Occipital lobe (tissue), 2 donors: ENCODE measurements around the gene CRTAC1. TPM values are rescaled to one million over a fixed set of nuclear protein-coding genes. Genes with fewer than 3 reads are reported as not detected.

Source experiments
- DNase-seq: peaks from one replicate; lab custom pipeline; 2025; lab: John Stamatoyannopoulos, UW
- total RNA-seq: library from RNA; depleted of rRNA; stranded (reverse); fragments of >200 nt; gene quantifications from one replicate; pipeline ENCODE4 v1.2.3, GENCODE V29; 2014

The CRTAC1 gene
- total RNA-seq, 1 donor from 2014 or later, result 11.2 TPM

- DNase-seq, result no peak
Measured at GRCh38 chr10:98029149-98030092, 1.0 kb downstream of the CRTAC1 start.

- peak; percentile 39 for DNase-seq
Measured at GRCh38 chr10:98028168-98028770, 2.2 kb downstream of the CRTAC1 start.

- DNase-seq, result no peak
Measured at GRCh38 chr10:98023024-98023423, 7.4 kb downstream of the CRTAC1 start.

- no peak for DNase-seq
Measured at GRCh38 chr10:98020784-98021183, 9.6 kb downstream of the CRTAC1 start.

GRCh38 chr10:98020254-98020653 is 10.2 kb downstream of the CRTAC1 start:
- DNase-seq, result no peak

- no peak for DNase-seq
Measured at GRCh38 chr10:98019784-98020183, 10.6 kb downstream of the CRTAC1 start.

- no peak for DNase-seq
Measured at GRCh38 chr10:98016772-98017475, 13.5 kb downstream of the CRTAC1 start.

- no peak for DNase-seq
Measured at GRCh38 chr10:98013776-98014175, 16.6 kb downstream of the CRTAC1 start.

- DNase-seq, result no peak
Measured at GRCh38 chr10:98013122-98013521, 17.3 kb downstream of the CRTAC1 start.

- DNase-seq, result no peak
Measured at GRCh38 chr10:98012644-98013043, 17.8 kb downstream of the CRTAC1 start.

- no peak for DNase-seq
Measured at GRCh38 chr10:98010939-98011685, 19.3 kb downstream of the CRTAC1 start.

- DNase-seq, result no peak
Measured at GRCh38 chr10:98006266-98006665, 24.2 kb downstream of the CRTAC1 start.

GRCh38 chr10:98001736-98002135 is 28.7 kb downstream of the CRTAC1 start:
- no peak for DNase-seq

- DNase-seq, result no peak
Measured at GRCh38 chr10:98000346-98000745, 30.1 kb downstream of the CRTAC1 start.

- no peak for DNase-seq
Measured at GRCh38 chr10:97999923-98000248, 30.5 kb downstream of the CRTAC1 start.

GRCh38 chr10:97999066-97999922 is 31.1 kb downstream of the CRTAC1 start:
- DNase-seq, result no peak

- DNase-seq, result no peak
Measured at GRCh38 chr10:97991871-97992270, 38.5 kb downstream of the CRTAC1 start.

GRCh38 chr10:97981816-97982215 is 48.6 kb downstream of the CRTAC1 start:
- DNase-seq, result no peak

- DNase-seq, result no peak
Measured at GRCh38 chr10:97977673-97978072, 52.7 kb downstream of the CRTAC1 start.

- DNase-seq, result no peak
Measured at GRCh38 chr10:97975598-97975997, 54.8 kb downstream of the CRTAC1 start.
